ENCODE data around the gene C9orf50.

- TF ChIP-seq CTCF (IDR thresholded peaks at IDR 0.05; ENCODE audit: poor library complexity, severe bottlenecking) (no peak), POLR2AphosphoS5 (IDR thresholded peaks at IDR 0.05) (no peak), REST (IDR thresholded peaks at IDR 0.05; ENCODE audit: borderline replicate concordance) (no peak), EP300 (conservative IDR thresholded peaks at IDR 0.05; ENCODE audit: poor library complexity, severe bottlenecking) (no peak), MXI1 (conservative IDR thresholded peaks at IDR 0.05; ENCODE audit: poor library complexity, severe bottlenecking) (no peak), RAD21 (conservative IDR thresholded peaks at IDR 0.05) (no peak), EZH2 (IDR thresholded peaks at IDR 0.05; ENCODE audit: borderline replicate concordance, insufficient read depth, low read length, poor library complexity, severe bottlenecking) (no peak), TAF1 (IDR thresholded peaks at IDR 0.05; ENCODE audit: low read depth) (no peak), SMC3 (conservative IDR thresholded peaks at IDR 0.05; ENCODE audit: poor library complexity) (no peak)
Observed at GRCh38 chr9:129640086-129640870, 19.4 kb upstream of the C9orf50 start.

Data from neural cell (in vitro differentiated cells).